Lower leg skin (tissue), 3 donors: ENCODE results near the gene MDGA2.

Experiments
- POLR2A ChIP-seq, 2 donors: fragments of 450-650 bp; IDR thresholded peaks; one replicate each; pipeline ENCODE4 v1.6.1; 2016 to 2017; ENCODE audit warnings: antibody characterized with exemption in 2 of 2, mild to moderate bottlenecking in 1 of 2, moderate library complexity in 1 of 2
- TF ChIP-seq, protein P1 (sequence below), 3 donors: fragments of 450-650 bp; IDR thresholded peaks; one replicate each; pipeline ENCODE4 v1.5.1; 2016; ENCODE audit warnings: antibody characterized with exemption in 3 of 3, mild to moderate bottlenecking in 3 of 3, moderate library complexity in 2 of 3

DNA sequence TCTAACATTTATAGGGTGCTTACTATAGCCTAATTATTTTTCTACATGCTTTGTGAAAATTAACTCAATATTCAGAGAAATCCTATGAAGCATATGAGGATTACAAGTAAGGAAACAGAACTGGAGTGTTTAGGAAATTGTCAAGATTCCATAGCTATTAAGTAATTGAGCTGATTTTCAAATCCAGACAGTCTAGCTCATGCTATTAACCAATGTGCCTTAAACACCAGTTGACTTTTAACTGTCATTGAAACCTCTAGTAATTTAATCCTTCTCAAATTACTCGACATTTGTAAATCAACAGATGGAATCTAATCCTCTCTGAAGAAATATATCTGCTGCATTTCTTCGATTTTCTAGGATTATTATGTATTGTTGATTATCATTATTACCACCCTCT lies 488.9 kb downstream of the MDGA2 start:
- no peak for TF ChIP-seq POLR2A (IDR thresholded peaks at IDR 0.05)
- TF ChIP-seq, protein P1, sequence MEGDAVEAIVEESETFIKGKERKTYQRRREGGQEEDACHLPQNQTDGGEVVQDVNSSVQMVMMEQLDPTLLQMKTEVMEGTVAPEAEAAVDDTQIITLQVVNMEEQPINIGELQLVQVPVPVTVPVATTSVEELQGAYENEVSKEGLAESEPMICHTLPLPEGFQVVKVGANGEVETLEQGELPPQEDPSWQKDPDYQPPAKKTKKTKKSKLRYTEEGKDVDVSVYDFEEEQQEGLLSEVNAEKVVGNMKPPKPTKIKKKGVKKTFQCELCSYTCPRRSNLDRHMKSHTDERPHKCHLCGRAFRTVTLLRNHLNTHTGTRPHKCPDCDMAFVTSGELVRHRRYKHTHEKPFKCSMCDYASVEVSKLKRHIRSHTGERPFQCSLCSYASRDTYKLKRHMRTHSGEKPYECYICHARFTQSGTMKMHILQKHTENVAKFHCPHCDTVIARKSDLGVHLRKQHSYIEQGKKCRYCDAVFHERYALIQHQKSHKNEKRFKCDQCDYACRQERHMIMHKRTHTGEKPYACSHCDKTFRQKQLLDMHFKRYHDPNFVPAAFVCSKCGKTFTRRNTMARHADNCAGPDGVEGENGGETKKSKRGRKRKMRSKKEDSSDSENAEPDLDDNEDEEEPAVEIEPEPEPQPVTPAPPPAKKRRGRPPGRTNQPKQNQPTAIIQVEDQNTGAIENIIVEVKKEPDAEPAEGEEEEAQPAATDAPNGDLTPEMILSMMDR (IDR thresholded peaks at IDR 0.05) = no peak
